CD4-positive, alpha-beta T cell (primary cell): ENCODE results near the gene IL1RAPL2. TPM values are rescaled to one million over a fixed set of nuclear protein-coding genes. Genes with fewer than 3 reads are reported as not detected.
"Not testable (repeated sequence)": the region's sequence is repeated elsewhere in the genome, so short reads cannot be mapped to it uniquely, and the experiment has no call there.

Experiments
- ATAC-seq: fragments of 200-7000 bp; cut with Tn5 transposase; one replicate; pipeline ENCODE4 v1.10.0; 2022; ENCODE audit warnings: mild to moderate bottlenecking; ENCODE audit not compliant: poor library complexity
- CTCF ChIA-PET: fragments of 350-600 bp; sonication (Branson Sonifier 250); formaldehyde crosslinking; loops from one replicate; lab custom pipeline; 2021; ENCODE audit warnings: antibody characterized with exemption, inconsistent platforms; lab: Charles Lee
- POLR2A ChIA-PET: fragments of 350-600 bp; sonication (Branson Sonifier 250); formaldehyde crosslinking; loops from one replicate; lab custom pipeline; 2021; ENCODE audit warnings: antibody characterized with exemption, inconsistent platforms; lab: Charles Lee
- DNase-seq, 14 experiments: peaks; one replicate each; pipeline ENCODE4 v3.0.0-alpha.2; 2013 to 2020; ENCODE audit warnings: mixed read lengths in 2 of 14
- H3K27ac ChIP-seq, 2 donors: one replicate each; pipeline versions ENCODE4 v1.5.1 to v1.7.0; 2013; ENCODE audit warnings: low read length in 2 of 2, low read depth in 1 of 2, mild to moderate bottlenecking in 1 of 2
- H3K27me3 ChIP-seq, 2 experiments: 1 replicate in 1 of 2; 2 replicates in 1 of 2; pipeline versions ENCODE4 v1.6.1 to v1.7.0; 2013; ENCODE audit warnings: low read length in 2 of 2, control low read depth in 1 of 2, mild to moderate bottlenecking in 1 of 2, moderate library complexity in 1 of 2; ENCODE audit not compliant: insufficient read depth in 2 of 2, control insufficient read depth in 1 of 2
- H3K36me3 ChIP-seq: one replicate; pipeline ENCODE4 v1.6.1; 2013; ENCODE audit warnings: low read length, control low read depth; ENCODE audit not compliant: insufficient read depth
- H3K4me1 ChIP-seq: one replicate; pipeline ENCODE4 v1.6.1; 2013; ENCODE audit warnings: low read length, control low read depth; ENCODE audit not compliant: insufficient read depth
- H3K4me3 ChIP-seq: one replicate; pipeline ENCODE4 v1.5.1; 2013; ENCODE audit warnings: mild to moderate bottlenecking, low read length, moderate library complexity
- H3K9me3 ChIP-seq, 2 experiments: 1 replicate in 1 of 2; 2 replicates in 1 of 2; pipeline versions ENCODE4 v1.6.1 to v1.7.0; 2013; ENCODE audit warnings: low read length in 2 of 2, mild to moderate bottlenecking in 2 of 2, control low read depth in 1 of 2, moderate library complexity in 1 of 2; ENCODE audit not compliant: control insufficient read depth in 1 of 2, insufficient read depth in 1 of 2
- H3K27ac Mint-ChIP-seq: one replicate; pipeline ENCODE4 v1.8.0; 2020; ENCODE audit warnings: mixed read lengths
- H3K27me3 Mint-ChIP-seq: one replicate; pipeline ENCODE4 v1.8.0; 2021; ENCODE audit warnings: mixed read lengths
- H3K36me3 Mint-ChIP-seq: one replicate; pipeline ENCODE4 v1.8.0; 2021; ENCODE audit warnings: low read depth, mixed read lengths
- H3K4me1 Mint-ChIP-seq: one replicate; pipeline ENCODE4 v1.8.0; 2021; ENCODE audit warnings: low read depth, mixed read lengths
- H3K4me3 Mint-ChIP-seq: one replicate; pipeline ENCODE4 v1.8.0; 2020; ENCODE audit warnings: mild to moderate bottlenecking, mixed read lengths
- H3K9me3 Mint-ChIP-seq: one replicate; pipeline ENCODE4 v1.8.0; 2020; ENCODE audit warnings: mixed read lengths
- intact Hi-C, 2 experiments: fragments of 100-400 bp; cut with DNase I in 1 of 2; cut with micrococcal nuclease in 1 of 2; formaldehyde crosslinking; loops; one replicate each; pipeline versions ENCODE4 v1.15.1 to v1.9.0; 2023 to 2025; cut with DNase I, micrococcal nuclease
- total RNA-seq, 174 experiments: library from RNA in 2 of 174; stranded (reverse) in 2 of 174; gene quantifications; one replicate each; pipeline ENCODE4 v1.2.3 and lab custom pipeline; 2021 to 2026
- TF ChIP-seq, protein P1 (sequence below): fragments of 200-600 bp; IDR thresholded peaks from one replicate; pipeline ENCODE4 v1.8.0; 2022; ENCODE audit warnings: antibody characterized with exemption, mild to moderate bottlenecking

Gene IL1RAPL2
- total RNA-seq, 2 experiments from 2014 or later, result not detected

GRCh38 chrX:104669063-104669462 is 103.1 kb downstream of the IL1RAPL2 start:
- Mint-ChIP-seq H3K9me3 (no peaks in the 10 kb centered on the region), H3K27me3 (no peaks in the 10 kb centered on the region), H3K27ac (no peak overlapping the region), H3K4me1 (no peaks in the 10 kb centered on the region), H3K36me3 (no peaks in the 10 kb centered on the region), H3K4me3 (no peak overlapping the region)
- POLR2A ChIA-PET, result interaction anchor here (0.7 kb wide), 1 partner anchor 12 kb away, joined by 3 read pairs; no protein-coding TSS in a partner anchor
- no peak for DNase-seq
- CTCF ChIA-PET, result no interaction called here
- Histone ChIP-seq H3K9me3 (no peaks in the 10 kb centered on the region), H3K27me3 (no peaks in the 10 kb centered on the region), H3K4me1 (no peaks in the 10 kb centered on the region), H3K4me3 (no peak overlapping the region), H3K27ac (no peak overlapping the region), H3K36me3 (no peaks in the 10 kb centered on the region)
- ATAC-seq, result no peak
- intact Hi-C loops, result no loop called here
- TF ChIP-seq, protein P1, sequence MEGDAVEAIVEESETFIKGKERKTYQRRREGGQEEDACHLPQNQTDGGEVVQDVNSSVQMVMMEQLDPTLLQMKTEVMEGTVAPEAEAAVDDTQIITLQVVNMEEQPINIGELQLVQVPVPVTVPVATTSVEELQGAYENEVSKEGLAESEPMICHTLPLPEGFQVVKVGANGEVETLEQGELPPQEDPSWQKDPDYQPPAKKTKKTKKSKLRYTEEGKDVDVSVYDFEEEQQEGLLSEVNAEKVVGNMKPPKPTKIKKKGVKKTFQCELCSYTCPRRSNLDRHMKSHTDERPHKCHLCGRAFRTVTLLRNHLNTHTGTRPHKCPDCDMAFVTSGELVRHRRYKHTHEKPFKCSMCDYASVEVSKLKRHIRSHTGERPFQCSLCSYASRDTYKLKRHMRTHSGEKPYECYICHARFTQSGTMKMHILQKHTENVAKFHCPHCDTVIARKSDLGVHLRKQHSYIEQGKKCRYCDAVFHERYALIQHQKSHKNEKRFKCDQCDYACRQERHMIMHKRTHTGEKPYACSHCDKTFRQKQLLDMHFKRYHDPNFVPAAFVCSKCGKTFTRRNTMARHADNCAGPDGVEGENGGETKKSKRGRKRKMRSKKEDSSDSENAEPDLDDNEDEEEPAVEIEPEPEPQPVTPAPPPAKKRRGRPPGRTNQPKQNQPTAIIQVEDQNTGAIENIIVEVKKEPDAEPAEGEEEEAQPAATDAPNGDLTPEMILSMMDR, result no peak

DNA sequence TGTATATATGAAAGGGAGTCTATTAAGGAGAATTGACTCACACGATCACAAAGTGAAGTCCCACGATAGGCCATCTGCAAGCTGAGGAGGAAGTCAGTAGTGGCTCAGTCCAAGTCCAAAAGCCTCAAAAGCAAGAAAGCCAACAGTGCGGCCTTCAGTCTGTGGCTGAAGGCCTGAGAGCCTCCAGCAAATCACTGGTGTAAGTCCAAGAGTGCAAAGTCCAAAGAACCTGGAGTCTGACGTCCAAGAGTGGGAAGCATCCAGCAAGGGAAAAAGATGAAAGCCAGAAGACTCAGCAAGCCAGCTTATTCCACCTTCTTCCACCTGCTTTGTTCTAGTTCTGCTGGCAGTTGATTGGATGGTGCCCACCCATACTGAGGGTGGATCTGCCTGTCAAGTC is 104.1 kb downstream of the IL1RAPL2 start:
- CTCF ChIA-PET, result no interaction called here
- Histone ChIP-seq H3K36me3 (no peaks in the 10 kb centered on the region), H3K27ac (no peak overlapping the region), H3K27me3 (no peaks in the 10 kb centered on the region), H3K4me1 (no peaks in the 10 kb centered on the region), H3K4me3 (no peak overlapping the region), H3K9me3 (no peaks in the 10 kb centered on the region)
- H3K4me3 Mint-ChIP-seq, result no peak overlapping the region
- ATAC-seq (no peak), DNase-seq (no peak)
- POLR2A ChIA-PET, result no interaction called here
- H3K36me3 Mint-ChIP-seq, result no peaks in the 10 kb centered on the region
- TF ChIP-seq, protein P1, result no peak
- H3K27ac Mint-ChIP-seq, result no peak overlapping the region
- H3K9me3 Mint-ChIP-seq, result no peaks in the 10 kb centered on the region
- H3K27me3 Mint-ChIP-seq, result no peaks in the 10 kb centered on the region
- intact Hi-C loops, result no loop called here
- no peaks in the 10 kb centered on the region for H3K4me1 Mint-ChIP-seq

DNA sequence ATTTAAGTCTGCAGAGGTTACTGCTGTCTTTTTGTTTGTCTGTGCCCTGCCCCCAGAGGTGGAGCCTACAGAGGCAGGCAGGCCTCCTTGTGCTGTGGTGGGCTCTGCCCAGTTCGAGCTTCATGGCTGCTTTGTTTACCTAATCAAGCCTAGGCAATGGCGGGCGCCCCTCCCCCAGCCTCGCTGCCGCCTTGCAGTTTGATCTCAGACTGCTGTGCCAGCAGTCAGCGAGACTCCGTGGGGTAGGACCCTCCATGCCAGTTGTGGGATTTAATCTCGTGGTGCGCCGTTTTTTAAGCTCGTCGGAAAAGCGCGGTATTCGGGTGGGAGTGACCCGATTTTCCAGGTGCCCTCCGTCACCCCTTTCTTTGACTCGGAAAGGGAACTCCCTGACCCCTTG is 111.5 kb downstream of the IL1RAPL2 start:
- H3K36me3 Mint-ChIP-seq, DNase-seq, H3K4me3 ChIP-seq, POLR2A ChIA-PET, H3K27me3 Mint-ChIP-seq, ATAC-seq, H3K4me1 ChIP-seq, H3K9me3 Mint-ChIP-seq, CTCF ChIA-PET, H3K4me3 Mint-ChIP-seq, H3K27ac Mint-ChIP-seq, H3K27ac ChIP-seq, intact Hi-C loops, H3K9me3 ChIP-seq, H3K27me3 ChIP-seq, H3K4me1 Mint-ChIP-seq, H3K36me3 ChIP-seq: not testable (repeated sequence)

DNA sequence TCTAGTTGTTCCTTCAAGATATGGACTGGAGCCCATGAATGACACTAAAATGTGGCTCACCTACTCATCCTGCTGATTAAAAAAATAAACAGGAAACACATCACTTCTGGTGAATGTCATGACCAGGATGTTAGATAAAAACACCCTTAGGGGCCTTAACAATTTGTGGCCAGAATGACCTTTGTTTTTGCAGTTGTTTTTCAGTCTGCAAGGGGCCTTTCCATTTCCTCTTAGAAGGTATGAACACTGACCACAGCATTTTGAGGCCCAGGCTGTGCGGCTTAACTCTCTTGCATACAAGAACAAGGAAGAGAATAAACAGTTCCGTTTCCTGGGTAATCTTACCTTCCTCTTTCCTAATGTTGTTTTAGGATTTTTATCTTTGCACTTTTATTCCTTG is 113.2 kb downstream of the IL1RAPL2 start:
- DNase-seq (no peak), ATAC-seq (no peak)
- H3K4me3 ChIP-seq, result no peak overlapping the region
- H3K4me1 Mint-ChIP-seq, result no peaks in the 10 kb centered on the region
- H3K9me3 Mint-ChIP-seq, result no peaks in the 10 kb centered on the region
- no peaks in the 10 kb centered on the region for H3K4me1 ChIP-seq
- H3K4me3 Mint-ChIP-seq, result no peak overlapping the region
- ChIA-PET POLR2A (no interaction called here), CTCF (no interaction called here)
- intact Hi-C loops, result no loop called here
- H3K27me3 Mint-ChIP-seq, result no peaks in the 10 kb centered on the region
- no peaks in the 10 kb centered on the region for H3K36me3 Mint-ChIP-seq
- TF ChIP-seq, protein P1, result no peak
- no peaks in the 10 kb centered on the region for H3K36me3 ChIP-seq
- H3K27ac ChIP-seq, result no peak overlapping the region
- no peak overlapping the region for H3K27ac Mint-ChIP-seq
- no peaks in the 10 kb centered on the region for H3K27me3 ChIP-seq
- H3K9me3 ChIP-seq, result peaks cover 0 to 3% of the 10 kb centered on the region in 2 experiments
